LNCAP (cell line): ENCODE results near the gene BET1L.

Experiments used
- TF ChIP-seq, protein P1 (sequence below): fragments of 450-650 bp; IDR thresholded peaks from 2 replicates; pipeline ENCODE4 v1.5.1; 2017; ENCODE audit warnings: mild to moderate bottlenecking

Gene BET1L, protein sequence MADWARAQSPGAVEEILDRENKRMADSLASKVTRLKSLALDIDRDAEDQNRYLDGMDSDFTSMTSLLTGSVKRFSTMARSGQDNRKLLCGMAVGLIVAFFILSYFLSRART

DNA sequence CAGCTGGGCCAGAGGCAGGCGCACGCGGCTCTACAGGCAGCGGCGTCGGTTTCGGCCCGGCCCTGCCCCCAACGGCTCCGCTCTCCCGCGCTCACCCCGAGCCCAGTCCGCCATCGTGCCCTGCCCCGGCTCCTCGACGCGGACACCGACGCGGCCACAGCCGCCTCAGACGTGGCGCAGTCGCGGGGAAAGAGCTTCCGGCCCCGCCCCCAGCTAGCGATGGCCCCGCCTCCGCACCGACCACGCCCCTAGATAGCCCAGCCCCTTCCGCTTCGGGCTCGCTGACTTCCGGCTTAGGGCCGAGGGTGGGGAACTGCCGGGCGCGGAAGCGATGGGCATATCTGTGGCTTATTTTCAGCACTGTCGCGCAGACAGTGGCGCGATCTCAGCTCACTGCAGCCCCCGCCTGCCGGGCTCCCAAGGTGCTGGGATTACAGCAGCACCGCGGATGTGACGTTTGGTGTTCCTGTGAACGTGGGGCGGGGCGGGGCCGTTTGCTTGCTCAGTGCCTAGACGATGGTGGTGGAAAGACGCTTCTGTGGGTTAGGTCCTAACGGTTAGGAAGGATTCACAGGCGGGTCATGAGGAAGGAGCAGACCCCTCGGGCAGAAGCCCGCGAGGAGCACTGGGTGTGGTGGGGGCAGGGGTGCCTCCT is at the start of gene BET1L, which contains the start of gene RIC8A:
BET1L (minus strand) TSS at position 192 of the 655 bp plus-strand sequence; CDS start at position 114, 78 bp downstream.
RIC8A (plus strand) TSS at position 501 of the 655 bp plus-strand sequence. CDS start 1,147 bp downstream, outside the sequence.
- TF ChIP-seq, protein P1, sequence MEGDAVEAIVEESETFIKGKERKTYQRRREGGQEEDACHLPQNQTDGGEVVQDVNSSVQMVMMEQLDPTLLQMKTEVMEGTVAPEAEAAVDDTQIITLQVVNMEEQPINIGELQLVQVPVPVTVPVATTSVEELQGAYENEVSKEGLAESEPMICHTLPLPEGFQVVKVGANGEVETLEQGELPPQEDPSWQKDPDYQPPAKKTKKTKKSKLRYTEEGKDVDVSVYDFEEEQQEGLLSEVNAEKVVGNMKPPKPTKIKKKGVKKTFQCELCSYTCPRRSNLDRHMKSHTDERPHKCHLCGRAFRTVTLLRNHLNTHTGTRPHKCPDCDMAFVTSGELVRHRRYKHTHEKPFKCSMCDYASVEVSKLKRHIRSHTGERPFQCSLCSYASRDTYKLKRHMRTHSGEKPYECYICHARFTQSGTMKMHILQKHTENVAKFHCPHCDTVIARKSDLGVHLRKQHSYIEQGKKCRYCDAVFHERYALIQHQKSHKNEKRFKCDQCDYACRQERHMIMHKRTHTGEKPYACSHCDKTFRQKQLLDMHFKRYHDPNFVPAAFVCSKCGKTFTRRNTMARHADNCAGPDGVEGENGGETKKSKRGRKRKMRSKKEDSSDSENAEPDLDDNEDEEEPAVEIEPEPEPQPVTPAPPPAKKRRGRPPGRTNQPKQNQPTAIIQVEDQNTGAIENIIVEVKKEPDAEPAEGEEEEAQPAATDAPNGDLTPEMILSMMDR = no peak

DNA sequence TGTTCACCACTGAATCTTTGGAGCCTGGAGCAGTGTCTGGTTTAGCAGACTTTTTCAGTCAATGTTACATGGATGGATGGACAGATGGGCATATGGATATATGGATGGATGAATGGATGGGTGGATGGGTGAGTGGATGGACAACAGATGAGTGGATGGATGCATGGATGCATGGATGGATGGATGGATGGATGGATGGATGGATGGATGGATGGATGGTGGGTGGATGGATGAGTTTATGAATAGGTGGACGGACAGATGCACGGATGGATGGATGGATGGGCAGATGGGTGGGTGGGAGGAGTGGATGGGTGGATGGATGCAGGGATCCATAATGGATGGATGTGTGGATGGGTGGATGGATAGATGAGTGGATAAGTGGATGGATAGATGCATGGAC is 48.6 kb upstream of the BET1L start:
- TF ChIP-seq, protein P1 = no peak

DNA sequence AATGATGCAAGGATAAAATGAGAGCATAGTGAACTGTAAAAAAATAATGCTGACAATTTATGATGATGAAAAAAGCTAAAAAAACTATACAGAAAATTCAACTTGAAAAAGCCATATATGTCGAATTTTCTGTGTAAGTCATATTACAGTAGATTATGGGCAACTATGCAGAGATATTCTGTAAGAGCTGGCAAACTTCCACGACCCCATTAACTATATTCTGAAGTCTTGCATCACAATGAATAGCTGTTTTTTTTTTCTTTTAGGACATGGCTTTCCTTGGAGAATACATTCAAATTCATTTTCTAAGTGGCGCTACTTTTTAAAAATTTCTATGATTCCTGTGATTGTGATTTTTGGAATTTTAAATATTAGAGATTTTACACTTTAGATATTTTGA is 48.0 kb upstream of the BET1L start:
- TF ChIP-seq, protein P1 = no peak

DNA sequence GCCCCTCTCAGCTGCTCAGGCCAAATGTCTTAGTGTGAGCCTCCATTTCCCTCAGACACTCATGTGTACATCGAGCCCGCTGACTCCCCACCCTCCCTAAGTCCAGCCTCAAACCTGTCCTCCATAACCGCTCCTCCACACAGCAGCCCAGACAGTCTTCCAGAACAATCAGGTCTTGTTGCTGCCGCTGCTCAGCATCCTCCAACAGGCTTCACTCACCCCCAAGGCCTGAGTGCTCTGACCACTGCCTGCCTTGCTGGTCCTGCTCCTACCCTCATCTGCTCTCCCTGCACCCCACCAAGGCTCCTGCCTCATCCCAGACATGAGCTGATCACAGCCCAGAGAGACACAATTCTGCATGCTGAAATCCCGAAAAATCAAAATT is 46.7 kb upstream of the BET1L start:
- TF ChIP-seq, protein P1 = no peak

DNA sequence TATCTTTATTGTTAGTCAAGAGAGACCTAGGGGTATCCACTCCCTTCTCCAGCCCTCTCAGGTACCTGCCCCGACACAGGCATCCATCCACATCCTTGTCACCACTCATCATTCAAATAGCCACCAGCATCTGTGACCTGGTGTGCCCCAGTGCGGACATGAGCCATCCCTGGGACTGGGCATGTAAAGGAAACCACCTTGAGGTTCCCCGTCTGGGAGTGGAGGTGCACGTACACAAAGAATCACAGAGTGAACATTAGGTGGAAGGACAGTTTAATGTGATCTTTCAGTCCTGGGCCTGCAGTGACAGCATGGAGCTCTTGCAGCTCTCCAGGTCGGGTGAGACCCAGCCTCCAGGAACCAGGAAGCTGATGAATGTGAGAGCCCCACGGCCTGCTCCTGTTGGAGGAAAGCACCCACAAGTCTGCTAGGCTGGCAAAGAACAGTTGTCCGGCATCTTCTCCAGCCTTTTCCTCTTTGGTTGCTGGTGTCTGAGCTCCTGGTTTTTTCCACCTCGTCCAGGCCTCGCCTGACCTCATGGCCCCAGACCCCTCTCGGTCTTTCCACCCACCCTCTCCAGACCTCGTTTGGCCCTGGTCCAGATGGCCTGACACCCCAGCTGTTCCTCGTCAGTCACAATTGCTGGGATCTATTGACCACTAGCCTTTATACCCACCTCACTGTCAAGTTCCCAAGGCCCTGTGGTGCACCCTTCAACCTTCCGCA is 46.1 kb upstream of the BET1L start:
- TF ChIP-seq, protein P1 = no peak

DNA sequence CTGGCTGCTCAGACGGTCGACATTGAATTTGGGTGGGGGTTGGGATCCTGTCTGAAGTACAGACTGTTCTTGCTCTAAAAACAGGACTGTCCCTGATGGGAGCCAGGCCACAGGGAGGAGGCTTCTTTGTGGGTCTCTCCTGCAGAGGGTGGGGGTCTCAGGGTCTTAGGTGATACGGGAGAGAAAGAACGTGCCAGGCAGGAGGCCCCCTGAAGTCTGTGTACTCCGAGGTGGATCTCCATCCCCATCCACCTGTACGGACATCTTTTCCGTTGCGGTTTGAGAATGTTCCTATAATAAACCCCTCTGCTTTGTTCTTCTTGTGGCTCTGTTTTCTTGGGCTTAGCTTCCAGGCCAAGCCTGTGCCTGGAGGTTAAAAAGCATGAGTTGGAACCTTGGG is 45.5 kb upstream of the BET1L start:
- TF ChIP-seq, protein P1 = no peak

DNA sequence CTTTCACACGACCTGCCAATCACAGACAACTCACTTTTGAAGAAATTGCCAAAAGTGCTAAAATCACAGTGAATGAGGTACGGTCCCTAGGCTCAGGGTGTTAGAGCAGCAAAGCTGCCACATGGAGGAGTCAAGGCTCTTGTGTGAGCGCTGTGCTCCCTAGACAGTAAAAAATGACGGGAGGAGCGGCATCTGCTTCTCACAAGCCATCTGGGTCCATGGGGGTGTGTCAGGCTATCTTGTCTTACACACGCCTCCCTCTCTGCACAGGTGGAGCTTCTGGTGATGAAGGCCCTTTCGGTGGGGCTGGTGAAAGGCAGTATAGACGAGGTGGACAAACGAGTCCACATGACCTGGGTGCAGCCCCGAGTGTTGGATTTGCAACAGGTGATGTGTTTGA is 44.4 kb upstream of the BET1L start:
- TF ChIP-seq, protein P1 = no peak
